Hematopoietic multipotent progenitor cell treated with erythropoietin and hydrocortisone succinate and interleukin-3 and kit ligand, for 6 days (in vitro differentiated cells): ENCODE data around the gene EFCAB6.

ENCODE experiments used
- DNase-seq: peaks from one replicate; pipeline ENCODE4 v3.0.0-alpha.2; 2015

The EFCAB6 gene

GRCh38 chr22:43516996-43517635 is 295.0 kb downstream of the EFCAB6 start:
- no peak for DNase-seq

- no peak for DNase-seq
Observed at GRCh38 chr22:43516386-43516785, 295.7 kb downstream of the EFCAB6 start.

GRCh38 chr22:43515902-43516301 is 296.2 kb downstream of the EFCAB6 start:
- DNase-seq: no peak

GRCh38 chr22:43515411-43515810 is 296.7 kb downstream of the EFCAB6 start:
- DNase-seq: no peak

- no peak for DNase-seq
Observed at GRCh38 chr22:43514476-43515157, 297.5 kb downstream of the EFCAB6 start.

GRCh38 chr22:43512279-43512678 is 299.8 kb downstream of the EFCAB6 start:
- no peak for DNase-seq

GRCh38 chr22:43511276-43511910 is 300.7 kb downstream of the EFCAB6 start:
- no peak for DNase-seq

GRCh38 chr22:43510281-43511070 is 301.6 kb downstream of the EFCAB6 start:
- no peak for DNase-seq

- DNase-seq: no peak
Observed at GRCh38 chr22:43509337-43509736, 302.8 kb downstream of the EFCAB6 start.

GRCh38 chr22:43508489-43508888 is 303.6 kb downstream of the EFCAB6 start:
- no peak for DNase-seq

- no peak for DNase-seq
Observed at GRCh38 chr22:43507235-43507634, 304.9 kb downstream of the EFCAB6 start.

- no peak for DNase-seq
Observed at GRCh38 chr22:43506487-43506886, 305.6 kb downstream of the EFCAB6 start.

- DNase-seq: no peak
Observed at GRCh38 chr22:43505896-43506295, 306.2 kb downstream of the EFCAB6 start.

GRCh38 chr22:43505423-43505822 is 306.7 kb downstream of the EFCAB6 start:
- no peak for DNase-seq

- DNase-seq: no peak
Observed at GRCh38 chr22:43504666-43505261, 307.3 kb downstream of the EFCAB6 start.

GRCh38 chr22:43504068-43504467 is 308.0 kb downstream of the EFCAB6 start:
- DNase-seq: no peak

- no peak for DNase-seq
Observed at GRCh38 chr22:43502306-43502874, 309.7 kb downstream of the EFCAB6 start.

GRCh38 chr22:43501878-43502277 is 310.2 kb downstream of the EFCAB6 start:
- DNase-seq: no peak

- no peak for DNase-seq
Observed at GRCh38 chr22:43500792-43501785, 311.0 kb downstream of the EFCAB6 start.

- no peak for DNase-seq
Observed at GRCh38 chr22:43498856-43499253, 313.2 kb downstream of the EFCAB6 start.
